HepG2 (cell line): ENCODE results near the gene NTM. TPM values are rescaled to one million over a fixed set of nuclear protein-coding genes. Genes with fewer than 3 reads are reported as not detected.

ENCODE experiments used
- ATAC-seq: fragments of 200-7000 bp; cut with Tn5 transposase; 3 replicates; pipeline ENCODE4 v1.9.1; 2020; ENCODE audit warnings: mild to moderate bottlenecking, moderate library complexity
- BruUV-seq: library from RNA; stranded (reverse); fragments of 400-500 nt; replicated peaks from 2 replicates; lab custom pipeline; 2021; lab: Mats Ljungman, UMichigan
- CTCF ChIA-PET: fragments of 300-600 bp; formaldehyde crosslinking; extraction: SDS; loops from one replicate; lab custom pipeline; 2021; ENCODE audit warnings: low total read pairs, inconsistent platforms, low intra/inter-chr PET ratio; lab: Yijun Ruan, JAX
- POLR2A ChIA-PET: fragments of 350-600 bp; sonication (Branson Sonifier 250); formaldehyde crosslinking; loops from one replicate; lab custom pipeline; 2020; ENCODE audit warnings: antibody characterized with exemption, inconsistent platforms; lab: Yijun Ruan, JAX
- DNase-seq: peaks from one replicate; pipeline ENCODE4 v3.0.0-alpha.2; 2015; ENCODE audit warnings: low spot score
- FAIRE-seq: peaks from 3 replicates; lab custom pipeline; 2011; peaks lifted over from hg19 to GRCh38; lab: Jason Lieb, UNC
- H2AFZ ChIP-seq: one replicate; pipeline ENCODE4 v1.6.1; 2011; ENCODE audit warnings: low read length, inconsistent platforms
- H3K27ac ChIP-seq: fragments of 300-600 bp; 3 replicates; pipeline ENCODE4 v1.8.0; 2011; ENCODE audit warnings: mixed run types, mild to moderate bottlenecking, mixed read lengths, low read length, inconsistent platforms; ENCODE audit not compliant: insufficient read depth; ENCODE audit errors: extremely low read length
- H3K27me3 ChIP-seq, 2 experiments: fragments of 200-600 bp in 1 of 2; 2 replicates in 1 of 2; 3 replicates in 1 of 2; pipeline versions ENCODE4 v1.6.0 to v1.8.0; 2011; ENCODE audit warnings: low read length in 2 of 2, mild to moderate bottlenecking in 2 of 2, moderate library complexity in 2 of 2, inconsistent platforms in 1 of 2; ENCODE audit not compliant: insufficient read depth in 2 of 2, control insufficient read depth in 1 of 2
- H3K36me3 ChIP-seq, 2 experiments: fragments of 200-600 bp in 1 of 2; replicated peaks in 1 of 2; 2 replicates in 1 of 2; 3 replicates in 1 of 2; pipeline versions ENCODE4 v1.5.1 to v1.8.0; 2011; ENCODE audit warnings: low read length in 2 of 2, inconsistent platforms in 1 of 2; ENCODE audit not compliant: insufficient read depth in 2 of 2, control insufficient read depth in 1 of 2
- H3K4me1 ChIP-seq: 2 replicates; pipeline ENCODE4 v1.5.1; 2012; ENCODE audit warnings: low read length, inconsistent platforms; ENCODE audit not compliant: insufficient read depth
- H3K4me2 ChIP-seq: 2 replicates; pipeline ENCODE4 v1.6.0; 2011; ENCODE audit warnings: low read depth, low read length, inconsistent platforms
- H3K4me3 ChIP-seq, 3 experiments: fragments of 200-600 bp in 1 of 3; sonication (generic), shearing (Covaris generic) in 1 of 3; replicated peaks in 1 of 3; 2 replicates each; pipeline ENCODE4 v1.5.1; 2011 to 2016; ENCODE audit warnings: low read length in 3 of 3, inconsistent platforms in 2 of 3, low read depth in 2 of 3, mild to moderate bottlenecking in 2 of 3, control low read depth in 1 of 3, mixed read lengths in 1 of 3; ENCODE audit not compliant: insufficient read depth in 1 of 3
- H3K79me2 ChIP-seq: one replicate; pipeline ENCODE4 v1.6.1; 2011; ENCODE audit warnings: low read length, inconsistent platforms; ENCODE audit not compliant: insufficient read depth
- H3K9ac ChIP-seq: 2 replicates; pipeline ENCODE4 v1.6.0; 2011; ENCODE audit warnings: mild to moderate bottlenecking, low read depth, low read length, inconsistent platforms; ENCODE audit not compliant: insufficient read depth
- H3K9me3 ChIP-seq: 2 replicates; pipeline ENCODE4 v1.5.1; 2012; ENCODE audit warnings: mild to moderate bottlenecking, low read length
- H4K20me1 ChIP-seq: 2 replicates; pipeline ENCODE4 v1.6.0; 2011; ENCODE audit warnings: inconsistent platforms, mild to moderate bottlenecking, low read length, moderate library complexity; ENCODE audit not compliant: insufficient read depth
- AKNA ChIP-seq: sonication (generic); formaldehyde crosslinking; IDR thresholded peaks from 2 replicates; pipeline ENCODE4 v1.4.0; 2020; ENCODE audit warnings: missing genetic modification reagents, borderline replicate concordance
- E2F5 ChIP-seq: sonication (generic); formaldehyde crosslinking; conservative IDR thresholded peaks from 2 replicates; pipeline ENCODE4 v1.4.0; 2020; ENCODE audit warnings: missing genetic modification reagents
- EP300 ChIP-seq, 3 experiments: sonication (generic) in 1 of 3; formaldehyde crosslinking in 1 of 3; IDR thresholded peaks; 2 replicates each; pipeline versions ENCODE4 v1.5.1 to v1.6.1; 2011 to 2020; ENCODE audit warnings: low read depth in 2 of 3, low read length in 2 of 3, borderline replicate concordance in 1 of 3, improper control_type of control experiment in 1 of 3, mild to moderate bottlenecking in 1 of 3, missing genetic modification reagents in 1 of 3, moderate library complexity in 1 of 3
- HNF4A ChIP-seq: sonication (generic); formaldehyde crosslinking; IDR thresholded peaks from 2 replicates; pipeline ENCODE4 v1.4.0; 2020; ENCODE audit warnings: missing genetic modification reagents
- SP4 ChIP-seq: sonication (generic); formaldehyde crosslinking; IDR thresholded peaks from 2 replicates; pipeline ENCODE4 v1.8.1; 2023; ENCODE audit warnings: mild to moderate bottlenecking, missing genetic modification reagents
- ZBTB37 ChIP-seq: sonication (generic); formaldehyde crosslinking; IDR thresholded peaks from 2 replicates; pipeline ENCODE4 v1.4.0; 2020; ENCODE audit warnings: mild to moderate bottlenecking, missing genetic modification reagents
- ZFP91 ChIP-seq: sonication (generic); formaldehyde crosslinking; IDR thresholded peaks from 2 replicates; pipeline ENCODE4 v1.9.0; 2022; ENCODE audit warnings: missing genetic modification reagents, mild to moderate bottlenecking, borderline replicate concordance
- ZNF251 ChIP-seq: sonication (generic); formaldehyde crosslinking; IDR thresholded peaks from 2 replicates; pipeline ENCODE4 v1.9.0; 2021; ENCODE audit warnings: mild to moderate bottlenecking, missing genetic modification reagents
- ZNF7 ChIP-seq: IDR thresholded peaks from 2 replicates; pipeline ENCODE4 v1.6.1; 2016; ENCODE audit warnings: missing biosample characterization, missing genetic modification reagents
- WGBS: methylation state at CpG from one replicate; pipeline ENCODE4 v1.1.6; 2017; ENCODE audit warnings: low lambda C conversion rate; 5-methylcytosine and 5-hydroxymethylcytosine counted together
- in situ Hi-C: cut with HindIII; loops from 2 replicates; pipeline ENCODE4 v1.10.0; 2017; ENCODE audit warnings: low pct_unique_long_range_greater_than_20kb; ENCODE audit not compliant: extremely low pct_ligation_motif_present
- intact Hi-C: fragments of 100-400 bp; cut with micrococcal nuclease; formaldehyde crosslinking; loops from one replicate; pipeline ENCODE4 v1.10.0; 2022; ENCODE audit not compliant: unreplicated experiment
- polyA plus RNA-seq, 8 experiments: library from polyadenylated mRNA; depleted of rRNA in 3 of 8; stranded (reverse) in 7 of 8; unstranded in 1 of 8; fragments of >200 nt; fragmentation: Illumina TruSeq in 4 of 8; extraction: Trizol in 4 of 8; gene quantifications; 2 replicates each; pipeline versions ENCODE4 v1.2.1 to v1.2.3, GENCODE V29; 2011 to 2016; ENCODE audit warnings: low read depth in 4 of 8, missing spikeins in 1 of 8, mixed read lengths in 1 of 8; ENCODE audit not compliant: insufficient read depth in 1 of 8
- total RNA-seq, 5 experiments: library from RNA; depleted of rRNA; stranded (reverse); fragments of >200 nt; fragmentation: Illumina TruSeq; extraction: Trizol; gene quantifications; 2 replicates each; pipeline ENCODE4 v1.2.3, GENCODE V29; 2016; ENCODE audit warnings: low read depth in 1 of 5

The NTM gene
- total and polyA plus RNA-seq, 2 of the 13 experiments (the other 11 are each of a cell fraction or from before 2014, with no cell fraction given), result not detected

- no peak for TF ChIP-seq ZFP91 (CRISPR knock-in tag)
- no peak for TF ChIP-seq EP300 (IDR thresholded peaks at IDR 0.05; ENCODE audit: low read depth in 2 of 2, low read length in 2 of 2)
- no peak for TF ChIP-seq EP300 (CRISPR knock-in tag; IDR thresholded peaks at IDR 0.05; ENCODE audit: borderline replicate concordance)
- no peak for TF ChIP-seq ZNF7
These were observed 753.0 kb downstream of the NTM start (continued) for GRCh38 chr11:132123449-132123848.

- TF ChIP-seq HNF4A (CRISPR knock-in tag), result no peak
- no peak for TF ChIP-seq E2F5
- no peak for TF ChIP-seq ZBTB37
- no peak for TF ChIP-seq AKNA (CRISPR knock-in tag)
- TF ChIP-seq ZNF251, result no peak
- no peak for TF ChIP-seq SP4
- TF ChIP-seq, all 625 proteins: peak for 0
- WGBS, result 69% methylated on average over 18 of the region's 21 CpGs
- Histone ChIP-seq H3K27me3 (0 out of 5 replicates have a peak, but pooled peaks cover 0 to 2% of the 10 kb centered on the region in 2 experiments), H3K4me3 (no peak overlapping the region), H3K9ac (no peak overlapping the region), H2AFZ (no peak overlapping the region), H4K20me1 (no peaks in the 10 kb centered on the region), H3K79me2 (no peaks in the 10 kb centered on the region), H3K9me3 (no peaks in the 10 kb centered on the region), H3K36me3 (no peaks in the 10 kb centered on the region), H3K4me2 (no peak overlapping the region), H3K27ac (no peak overlapping the region), H3K4me1 (no peaks in the 10 kb centered on the region)
- ATAC-seq (no peak), FAIRE-seq (no peak), DNase-seq (no peak)
- BruUV-seq, result no TSS peak
- POLR2A ChIA-PET, result no interaction called here
- CTCF ChIA-PET, result no interaction called here
- in situ Hi-C loops (loop anchor here (25.0 kb wide), 1 partner anchor 938 kb away; no protein-coding TSS in a partner anchor), intact Hi-C loops (no loop called here)
These were observed 753.7 kb downstream of the NTM start for GRCh38 chr11:132123854-132124835.
